Suprapubic skin (tissue), 3 donors: ENCODE data around the gene C2CD2L.

Experiments
- CTCF ChIP-seq, 2 donors: fragments of 200-600 bp in 1 of 2; fragments of 450-650 bp in 1 of 2; sonication (generic) in 1 of 2; IDR thresholded peaks; one replicate each; pipeline ENCODE4 v1.5.1; 2016 to 2019; ENCODE audit warnings: antibody characterized with exemption in 2 of 2, mild to moderate bottlenecking in 1 of 2, moderate library complexity in 1 of 2
- EP300 ChIP-seq: sonication (generic); formaldehyde crosslinking; IDR thresholded peaks from one replicate; pipeline ENCODE4 v1.6.1; 2017; ENCODE audit warnings: antibody characterized with exemption

- TF ChIP-seq EP300, result no peak
- no peak for TF ChIP-seq CTCF (IDR thresholded peaks at IDR 0.05)
Measured at GRCh38 chr11:119120639-119121007, 13.5 kb downstream of the C2CD2L start.
